GM04503 (cell line): ENCODE data around the gene PRM2.

ENCODE experiments used
- DNase-seq: peaks from one replicate; pipeline ENCODE4 v3.0.0-alpha.2; 2012; ENCODE audit warnings: low read depth

Gene PRM2

GRCh38 chr16:11260596-11260966 is 15.7 kb downstream of the PRM2 start:
- no peak for DNase-seq

GRCh38 chr16:11259655-11260595 is 16.4 kb downstream of the PRM2 start:
- DNase-seq: no peak

- no peak for DNase-seq
Measured at GRCh38 chr16:11258553-11259492, 17.5 kb downstream of the PRM2 start.

GRCh38 chr16:11257131-11257938 is 18.9 kb downstream of the PRM2 start:
- no peak for DNase-seq

GRCh38 chr16:11256661-11257130 is 19.6 kb downstream of the PRM2 start:
- DNase-seq: no peak

- DNase-seq: no peak
Measured at GRCh38 chr16:11255737-11256660, 20.3 kb downstream of the PRM2 start, which contains the start of gene SOCS1. Gene SOCS1, minus strand, starts transcription at chr16:11256204. Its CDS starts 726 bp downstream, at chr16:11255478.

- no peak for DNase-seq
Measured at GRCh38 chr16:11254913-11255736, 21.2 kb downstream of the PRM2 start.

- no peak for DNase-seq
Measured at GRCh38 chr16:11253995-11254912, 22.0 kb downstream of the PRM2 start.

GRCh38 chr16:11253009-11253994 is 23.0 kb downstream of the PRM2 start:
- DNase-seq: no peak

GRCh38 chr16:11252482-11252931 is 23.8 kb downstream of the PRM2 start:
- no peak for DNase-seq

- no peak for DNase-seq
Measured at GRCh38 chr16:11251525-11252481, 24.5 kb downstream of the PRM2 start.

GRCh38 chr16:11250786-11251524 is 25.3 kb downstream of the PRM2 start:
- no peak for DNase-seq

- DNase-seq: no peak
Measured at GRCh38 chr16:11250091-11250785, 26.0 kb downstream of the PRM2 start.

GRCh38 chr16:11249233-11250061 is 26.8 kb downstream of the PRM2 start:
- no peak for DNase-seq
